ENCODE results near the gene N4BP2L2.

- TF ChIP-seq CTCF (IDR thresholded peaks at IDR 0.05 in 2 of 3, conservative IDR thresholded peaks at IDR 0.05 in 1 of 3; ENCODE audit: borderline replicate concordance in 1 of 3, insufficient read depth in 1 of 3, low read depth in 2 of 3, low read length in 2 of 3) (no peak), POLR2A (IDR thresholded peaks at IDR 0.05; ENCODE audit: borderline replicate concordance, extremely low read depth, insufficient read depth, insufficient read length) (no peak), FOSL1 (IDR thresholded peaks at IDR 0.05; ENCODE audit: low read depth) (no peak), EZH2 (IDR thresholded peaks at IDR 0.05) (no peak), SIN3A (IDR thresholded peaks at IDR 0.05; ENCODE audit: low read depth) (no peak), YY1 (IDR thresholded peaks at IDR 0.05; ENCODE audit: extremely low read depth, insufficient replicate concordance, low read depth, low read length) (no peak), ELF1 (IDR thresholded peaks at IDR 0.05; ENCODE audit: borderline replicate concordance, low read depth) (no peak), EZH2phosphoT487 (IDR thresholded peaks at IDR 0.05; ENCODE audit: borderline replicate concordance) (no peak), TCF7L2 (IDR thresholded peaks at IDR 0.05; ENCODE audit: borderline replicate concordance, extremely low read depth, insufficient read depth, insufficient read length) (no peak), ZFX (IDR thresholded peaks at IDR 0.05) (no peak), RAD21 (IDR thresholded peaks at IDR 0.05; ENCODE audit: low read depth) (no peak)
Observed at GRCh38 chr13:32504876-32505275, 33.7 kb downstream of the N4BP2L2 start.

All from HCT116 (cell line).